GM19193 (cell line): Measurements from ENCODE around the gene ATP5F1E.

Experiments
- POLR2A ChIP-seq: IDR thresholded peaks from 4 replicates; pipeline ENCODE4 v1.6.1; 2011; ENCODE audit not compliant: insufficient read depth, insufficient read length; ENCODE audit errors: extremely low read depth

Gene ATP5F1E

GRCh38 chr20:59032023-59032712, at the start of gene ATP5F1E:
TSS of gene ATP5F1E (minus strand) at chr20:59032335. CDS start at chr20:59032251, 84 bp downstream.
- TF ChIP-seq POLR2A, result peak; percentile 90

GRCh38 chr20:59081036-59081435, 48.9 kb upstream of the ATP5F1E start:
- no peak for TF ChIP-seq POLR2A

GRCh38 chr20:59078231-59078630, 46.1 kb upstream of the ATP5F1E start:
- no peak for TF ChIP-seq POLR2A

- no peak for TF ChIP-seq POLR2A
Observed at GRCh38 chr20:59077705-59078104, 45.6 kb upstream of the ATP5F1E start.

GRCh38 chr20:59075934-59076508, 43.9 kb upstream of the ATP5F1E start:
- no peak for TF ChIP-seq POLR2A

GRCh38 chr20:59074456-59074855, 42.3 kb upstream of the ATP5F1E start:
- TF ChIP-seq POLR2A, result no peak

- no peak for TF ChIP-seq POLR2A
Observed at GRCh38 chr20:59073582-59073981, 41.4 kb upstream of the ATP5F1E start.

GRCh38 chr20:59071216-59071615, 39.1 kb upstream of the ATP5F1E start:
- TF ChIP-seq POLR2A, result no peak

GRCh38 chr20:59069026-59069425, 36.9 kb upstream of the ATP5F1E start:
- TF ChIP-seq POLR2A, result no peak

- no peak for TF ChIP-seq POLR2A
Observed at GRCh38 chr20:59068534-59068933, 36.4 kb upstream of the ATP5F1E start.

- no peak for TF ChIP-seq POLR2A
Observed at GRCh38 chr20:59064214-59064722, 32.1 kb upstream of the ATP5F1E start.

- TF ChIP-seq POLR2A, result no peak
Observed at GRCh38 chr20:59063358-59064213, 31.5 kb upstream of the ATP5F1E start.

- TF ChIP-seq POLR2A, result no peak
Observed at GRCh38 chr20:59062081-59062480, 29.9 kb upstream of the ATP5F1E start.

- no peak for TF ChIP-seq POLR2A
Observed at GRCh38 chr20:59055302-59055701, 23.2 kb upstream of the ATP5F1E start.

GRCh38 chr20:59051666-59052185, 19.6 kb upstream of the ATP5F1E start:
- TF ChIP-seq POLR2A, result no peak
